Measurements from ENCODE around the gene RAB32. TPM values are rescaled to one million over a fixed set of nuclear protein-coding genes. Genes with fewer than 3 reads are reported as not detected.

Gene RAB32
- total RNA-seq, 2 donors from 2014 or later = 54.6 to 68.0 TPM

DNA sequence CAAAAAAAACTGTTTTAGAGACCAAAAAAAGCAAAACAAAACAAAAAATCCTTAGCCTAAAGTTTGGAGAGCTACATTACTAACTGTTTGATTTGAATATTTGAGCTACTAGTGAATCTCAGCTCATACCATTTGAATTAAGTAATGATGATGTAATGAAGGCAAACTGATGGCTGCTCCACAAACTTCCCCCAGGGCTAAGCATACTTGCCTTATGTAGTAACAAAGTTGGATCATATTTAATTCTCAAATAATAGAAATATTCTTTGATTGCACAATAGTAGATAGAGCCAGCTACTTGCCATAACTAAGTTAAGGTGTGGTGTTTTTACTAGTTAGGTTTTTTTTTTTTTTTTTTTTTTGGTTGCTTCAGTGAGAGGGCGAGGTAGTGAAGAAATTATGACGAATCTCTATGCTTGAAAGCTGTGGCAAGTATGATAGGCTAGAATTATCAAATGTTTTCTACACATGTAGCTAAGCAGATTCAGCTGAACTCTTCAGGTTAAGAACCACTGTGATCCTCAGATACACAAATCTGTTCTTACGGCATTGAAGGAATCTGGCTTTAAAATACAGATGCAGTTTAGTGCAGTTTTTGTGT lies 2.9 kb downstream of the RAB32 start:
- Histone ChIP-seq H3K27me3 (no peaks in the 10 kb centered on the region), H3K27ac (peak overlapping the region; percentile 4), H3K36me3 (no peaks in the 10 kb centered on the region), H3K4me3 (no peak overlapping the region), H3K9ac (ENCODE audit: low read depth in 2 of 2, low read length in 2 of 2) (peak overlapping the region in 1 of 2 donors; percentile 40), H3K4me1 (no peaks in the 10 kb centered on the region), H3K9me3 (no peaks in the 10 kb centered on the region)
- TF ChIP-seq, protein P1, sequence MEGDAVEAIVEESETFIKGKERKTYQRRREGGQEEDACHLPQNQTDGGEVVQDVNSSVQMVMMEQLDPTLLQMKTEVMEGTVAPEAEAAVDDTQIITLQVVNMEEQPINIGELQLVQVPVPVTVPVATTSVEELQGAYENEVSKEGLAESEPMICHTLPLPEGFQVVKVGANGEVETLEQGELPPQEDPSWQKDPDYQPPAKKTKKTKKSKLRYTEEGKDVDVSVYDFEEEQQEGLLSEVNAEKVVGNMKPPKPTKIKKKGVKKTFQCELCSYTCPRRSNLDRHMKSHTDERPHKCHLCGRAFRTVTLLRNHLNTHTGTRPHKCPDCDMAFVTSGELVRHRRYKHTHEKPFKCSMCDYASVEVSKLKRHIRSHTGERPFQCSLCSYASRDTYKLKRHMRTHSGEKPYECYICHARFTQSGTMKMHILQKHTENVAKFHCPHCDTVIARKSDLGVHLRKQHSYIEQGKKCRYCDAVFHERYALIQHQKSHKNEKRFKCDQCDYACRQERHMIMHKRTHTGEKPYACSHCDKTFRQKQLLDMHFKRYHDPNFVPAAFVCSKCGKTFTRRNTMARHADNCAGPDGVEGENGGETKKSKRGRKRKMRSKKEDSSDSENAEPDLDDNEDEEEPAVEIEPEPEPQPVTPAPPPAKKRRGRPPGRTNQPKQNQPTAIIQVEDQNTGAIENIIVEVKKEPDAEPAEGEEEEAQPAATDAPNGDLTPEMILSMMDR (IDR thresholded peaks at IDR 0.05) = no peak
- DNase-seq = no peak
- intact Hi-C loops (cut with DNase I) = loop anchor here (10.0 kb wide), 1 partner anchor 48 kb away; the partner anchor contains the start of gene ADGB

DNA sequence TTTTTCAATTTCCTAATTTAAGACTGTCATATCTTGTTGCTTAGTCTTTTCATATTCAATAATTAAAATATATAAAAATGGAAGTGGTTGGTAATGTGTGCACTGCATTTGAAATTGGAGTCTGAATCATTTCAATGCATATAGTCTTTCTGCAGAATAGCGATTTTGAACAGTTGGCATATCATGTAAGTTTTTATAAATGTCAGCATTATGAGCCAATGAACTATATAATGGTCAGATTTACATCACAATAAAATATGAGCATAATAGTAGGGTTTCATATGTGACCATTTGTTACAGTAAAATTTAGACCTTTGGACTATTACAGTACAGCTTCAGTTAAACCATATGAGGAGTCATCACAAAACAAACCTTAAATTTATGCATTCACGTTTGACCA lies 4.3 kb downstream of the RAB32 start:
- TF ChIP-seq, protein P1 (IDR thresholded peaks at IDR 0.05) = no peak
- Histone ChIP-seq H3K9me3 (no peaks in the 10 kb centered on the region), H3K36me3 (no peaks in the 10 kb centered on the region), H3K27me3 (no peaks in the 10 kb centered on the region), H3K9ac (ENCODE audit: low read depth in 2 of 2, low read length in 2 of 2) (no peak overlapping the region), H3K27ac (no peak overlapping the region), H3K4me3 (no peak overlapping the region), H3K4me1 (no peaks in the 10 kb centered on the region)
- intact Hi-C loops (cut with DNase I) = loop anchor here (10.0 kb wide), 1 partner anchor 47 kb away; the partner anchor contains the start of gene ADGB
- no peak for DNase-seq

GRCh38 chr6:146548898-146549374 lies 5.3 kb downstream of the RAB32 start:
- no peaks in the 10 kb centered on the region for H3K36me3 ChIP-seq
- H3K4me3 ChIP-seq = no peak overlapping the region
- no peak overlapping the region for H3K27ac ChIP-seq
- no peak for DNase-seq
- H3K4me1 ChIP-seq = no peaks in the 10 kb centered on the region
- H3K9ac ChIP-seq (ENCODE audit: low read depth in 2 of 2, low read length in 2 of 2) = no peak overlapping the region
- TF ChIP-seq, protein P1 (IDR thresholded peaks at IDR 0.05) = no peak
- intact Hi-C loops (cut with DNase I) = loop anchor here (10.0 kb wide), 1 partner anchor 46 kb away; the partner anchor contains the start of gene ADGB
- H3K9me3 ChIP-seq = no peaks in the 10 kb centered on the region
- no peaks in the 10 kb centered on the region for H3K27me3 ChIP-seq

DNA sequence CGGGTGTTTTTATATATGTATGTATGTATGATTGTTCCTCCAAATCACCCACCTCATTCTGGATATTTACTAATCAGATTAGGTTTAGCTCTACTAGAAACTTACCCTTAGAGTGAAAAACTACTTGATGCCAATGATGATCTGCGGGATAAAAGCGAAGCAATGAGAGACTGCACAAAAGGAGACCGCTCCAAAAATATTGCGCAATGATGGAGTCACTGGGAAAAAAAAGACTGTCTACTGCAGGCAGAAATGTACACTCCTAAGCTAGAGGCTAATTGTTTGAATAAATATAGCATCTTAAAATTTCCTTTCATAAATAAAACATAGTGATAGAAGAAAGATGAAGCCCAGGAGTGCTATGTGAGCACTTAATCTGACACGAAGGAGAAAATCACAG lies 7.3 kb downstream of the RAB32 start:
- Histone ChIP-seq H3K9me3 (no peaks in the 10 kb centered on the region), H3K4me3 (no peak overlapping the region), H3K4me1 (no peaks in the 10 kb centered on the region), H3K9ac (ENCODE audit: low read depth in 2 of 2, low read length in 2 of 2) (no peak overlapping the region), H3K36me3 (peaks cover 6% of the 10 kb centered on the region), H3K27ac (no peak overlapping the region), H3K27me3 (no peaks in the 10 kb centered on the region)
- DNase-seq = no peak
- intact Hi-C loops (cut with DNase I) = no loop called here
- TF ChIP-seq, protein P1 (IDR thresholded peaks at IDR 0.05) = no peak

- no peak for DNase-seq
- H3K4me1 ChIP-seq = no peaks in the 10 kb centered on the region
- peaks cover 6% of the 10 kb centered on the region for H3K36me3 ChIP-seq
- no peak overlapping the region for H3K9ac ChIP-seq (ENCODE audit: low read depth in 2 of 2, low read length in 2 of 2)
- intact Hi-C loops (cut with DNase I) = no loop called here
- TF ChIP-seq, protein P1 (IDR thresholded peaks at IDR 0.05) = no peak
- no peaks in the 10 kb centered on the region for H3K27me3 ChIP-seq
- H3K9me3 ChIP-seq = no peaks in the 10 kb centered on the region
- H3K4me3 ChIP-seq = no peak overlapping the region
- no peak overlapping the region for H3K27ac ChIP-seq
These were observed 7.9 kb downstream of the RAB32 start for GRCh38 chr6:146551545-146551944.

All from colonic mucosa (tissue), 4 donors.